HG02884 (cell line): ENCODE measurements around the gene PRR19.

ENCODE experiments used
- ATAC-seq: cut with Tn5 transposase; IDR thresholded peaks from one replicate; pipeline ENCODE4 v1.9.1; 2021; ENCODE audit warnings: mild to moderate bottlenecking, moderate library complexity; ENCODE audit not compliant: unreplicated experiment

PRR19 gene

GRCh38 chr19:42294471-42295137, 7.3 kb upstream of the PRR19 start:
- ATAC-seq: no peak

- ATAC-seq: no peak
Measured at GRCh38 chr19:42295342-42295741, 6.6 kb upstream of the PRR19 start.

DNA sequence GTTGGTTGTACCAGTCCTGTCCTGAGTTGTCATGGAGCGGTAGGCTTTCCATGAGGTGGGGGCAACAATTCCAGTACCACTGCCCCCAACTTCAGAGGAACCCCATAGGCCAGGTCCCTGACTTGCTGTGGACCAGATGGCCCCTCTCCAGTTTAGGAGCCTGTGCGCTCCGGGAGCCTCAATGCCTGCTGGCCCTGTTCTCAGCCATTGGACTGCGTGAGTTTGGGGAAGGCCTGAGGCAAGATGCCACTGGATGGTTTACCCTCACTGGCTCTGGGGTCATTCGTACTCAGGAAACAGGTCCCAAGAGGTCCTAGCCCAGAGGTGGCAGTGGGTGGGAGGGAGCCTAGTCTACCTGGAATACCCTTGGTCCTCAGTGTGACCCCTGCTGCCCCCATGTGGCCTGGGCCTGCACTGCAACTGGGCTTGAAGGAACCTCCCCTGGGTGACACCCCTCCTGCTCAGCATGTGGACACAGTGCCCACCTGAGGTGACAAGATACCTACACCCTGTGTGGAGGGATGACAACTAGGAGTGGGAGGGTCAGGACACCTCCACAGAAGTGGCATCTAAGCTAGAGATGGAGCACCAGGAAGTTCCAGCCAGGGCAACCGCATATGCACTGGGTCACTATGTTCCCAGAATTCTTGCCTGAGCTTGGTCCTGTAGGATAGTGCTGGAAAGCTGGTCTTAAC, 6.0 kb upstream of the PRR19 start:
- no peak for ATAC-seq

- ATAC-seq: no peak
Measured at GRCh38 chr19:42297039-42297438, 4.9 kb upstream of the PRR19 start.

GRCh38 chr19:42303101-42303464, 1.2 kb downstream of the PRR19 start:
- no peak for ATAC-seq

GRCh38 chr19:42303876-42304275, 1.9 kb downstream of the PRR19 start:
- ATAC-seq: no peak

DNA sequence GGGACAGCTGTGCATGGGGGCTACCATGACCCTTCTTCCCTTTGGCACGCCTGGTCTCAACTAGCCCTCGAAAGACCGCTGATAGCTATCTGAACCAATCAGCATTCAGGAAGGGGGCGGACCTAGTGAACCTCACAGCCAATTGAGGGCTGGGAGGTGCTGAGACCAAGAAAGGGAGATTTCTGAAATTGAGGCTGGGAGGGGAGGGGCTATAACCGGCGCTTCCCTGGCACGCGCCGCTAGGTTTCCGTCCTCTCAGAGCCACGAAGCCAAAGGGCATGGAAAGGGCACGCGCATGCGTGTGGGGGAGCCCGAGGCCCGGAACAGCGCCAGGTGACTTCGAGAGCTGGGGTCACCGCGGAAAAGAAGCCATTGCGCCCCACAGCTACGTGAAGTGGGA, 4.7 kb downstream of the PRR19 start:
- ATAC-seq: no peak

DNA sequence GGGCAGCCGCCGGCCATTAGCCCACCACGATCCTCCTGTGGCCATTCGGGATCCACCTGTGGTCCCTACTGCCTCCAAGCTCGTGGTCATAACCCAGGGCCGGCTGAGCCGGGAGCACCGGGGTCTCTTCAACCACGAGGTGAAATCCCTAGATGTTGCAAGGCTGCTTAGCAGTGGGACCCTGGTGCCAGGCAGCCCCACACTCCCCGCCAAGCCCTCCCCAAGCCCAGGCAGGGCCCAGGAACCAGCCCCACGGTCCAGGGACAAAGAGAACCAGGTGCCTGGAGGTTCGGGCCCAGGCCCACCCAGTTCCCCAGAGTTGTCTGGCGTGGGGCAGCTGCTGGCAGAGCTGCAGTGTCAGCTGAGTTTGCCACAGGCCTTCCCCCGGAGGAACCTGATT, 7.8 kb downstream of the PRR19 start:
- no peak for ATAC-seq

DNA sequence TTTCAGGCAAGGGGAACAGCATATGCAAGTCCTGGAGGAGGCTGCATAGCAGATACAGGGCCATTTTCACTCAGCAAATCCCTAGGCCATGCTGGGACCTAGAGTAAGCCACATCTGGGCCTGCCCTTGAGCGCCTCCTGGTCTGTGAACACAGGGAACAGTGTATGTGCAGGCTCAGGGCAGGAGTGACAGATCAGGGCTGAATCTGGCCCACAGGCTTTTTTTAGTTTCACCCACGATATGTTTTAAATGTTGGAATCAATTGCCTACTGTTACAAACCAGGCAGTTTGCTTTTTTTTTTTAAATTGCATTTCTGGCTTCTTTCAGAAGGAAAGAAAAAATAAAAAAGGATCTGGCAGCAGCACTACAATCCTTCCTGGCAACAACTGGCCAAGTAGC, 9.7 kb downstream of the PRR19 start:
- no peak for ATAC-seq

- ATAC-seq: no peak
Measured at GRCh38 chr19:42312370-42312769, 10.4 kb downstream of the PRR19 start.

GRCh38 chr19:42313096-42313839, 11.3 kb downstream of the PRR19 start, which contains the start of gene TMEM145:
TMEM145 (plus strand) TSS chr19:42313309; CDS start chr19:42313377, 68 bp downstream.
- no peak for ATAC-seq

DNA sequence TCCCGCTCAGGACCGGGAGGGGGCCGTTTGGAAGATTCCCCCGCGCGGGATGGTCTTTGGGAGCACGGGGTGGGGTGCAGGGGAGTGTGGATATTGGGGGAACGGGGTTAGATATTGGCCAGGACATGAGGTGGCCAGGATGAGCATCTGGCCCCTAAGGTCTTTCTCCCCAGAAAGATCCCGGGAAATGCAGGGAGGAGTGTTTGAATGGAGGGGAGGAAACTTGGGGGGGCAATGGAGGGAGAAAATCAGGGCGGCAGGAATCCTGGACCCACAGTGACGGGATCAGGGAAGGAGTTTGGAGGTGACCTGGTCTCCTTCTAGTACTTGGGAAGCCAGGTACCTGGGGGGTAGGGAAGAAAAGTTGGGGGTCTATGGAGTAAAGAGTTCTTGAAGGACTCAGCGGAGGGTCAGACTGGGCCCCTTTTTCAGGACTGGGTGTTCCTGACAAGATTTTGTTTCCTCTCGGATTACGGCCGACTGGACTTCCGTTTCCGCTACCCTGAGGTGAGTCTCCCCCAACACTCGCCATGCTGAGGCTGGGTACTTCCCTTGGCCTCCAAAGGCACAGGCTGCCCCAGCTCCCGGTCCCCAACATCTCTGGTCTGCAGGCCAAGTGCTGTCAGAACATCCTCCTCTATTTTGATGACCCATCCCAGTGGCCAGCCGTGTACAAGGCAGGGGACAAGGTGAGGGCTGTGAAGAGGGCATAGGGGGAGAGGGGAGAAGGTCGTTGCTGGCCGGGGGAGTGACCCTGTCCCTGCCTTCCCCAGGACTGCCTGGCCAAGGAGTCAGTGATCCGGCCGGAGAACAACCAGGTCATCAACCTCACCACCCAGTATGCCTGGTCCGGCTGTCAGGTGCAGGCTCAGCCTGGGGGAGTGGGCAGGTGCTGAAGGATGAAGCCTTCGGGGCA, 12.2 kb downstream of the PRR19 start:
- no peak for ATAC-seq

DNA sequence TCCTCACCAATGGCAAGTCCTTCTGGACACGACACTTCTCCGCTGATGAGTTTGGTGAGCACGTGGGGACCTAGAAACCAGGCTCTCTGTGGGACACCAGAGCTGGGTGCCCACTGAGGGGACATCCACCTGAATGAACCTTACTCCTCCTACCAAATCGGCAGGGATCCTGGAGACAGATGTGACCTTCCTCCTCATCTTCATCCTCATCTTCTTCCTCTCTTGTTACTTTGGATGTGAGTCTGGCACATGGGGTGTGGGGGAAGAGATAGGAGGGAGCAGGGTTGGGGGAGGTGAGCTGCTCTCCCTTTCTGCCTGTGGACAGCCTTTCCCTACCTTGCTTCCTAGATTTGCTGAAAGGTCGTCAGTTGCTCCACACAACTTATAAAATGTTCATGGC, 13.1 kb downstream of the PRR19 start:
- no peak for ATAC-seq

- ATAC-seq: no peak
Measured at GRCh38 chr19:42316223-42317211, 14.6 kb downstream of the PRR19 start.

- ATAC-seq: no peak
Measured at GRCh38 chr19:42317535-42317934, 15.6 kb downstream of the PRR19 start.

GRCh38 chr19:42322305-42322704, 20.4 kb downstream of the PRR19 start:
- no peak for ATAC-seq

DNA sequence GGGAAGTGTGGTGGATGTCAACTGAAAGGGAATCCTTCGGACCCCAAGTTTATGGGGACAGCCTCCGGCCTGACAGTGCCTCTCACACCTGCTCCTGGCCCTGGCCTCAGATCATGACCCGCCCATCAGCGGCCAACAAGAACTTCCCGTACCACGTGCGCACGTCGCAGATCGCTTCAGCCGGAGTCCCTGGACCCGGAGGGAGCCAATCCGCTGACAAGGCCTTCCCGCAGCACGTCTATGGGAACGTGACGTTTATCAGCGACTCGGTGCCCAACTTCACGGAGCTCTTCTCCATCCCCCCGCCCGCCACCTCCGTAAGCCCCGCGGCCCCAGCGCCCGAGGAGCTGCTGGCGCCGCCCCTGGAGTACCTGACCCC, 21.5 kb downstream of the PRR19 start:
- no peak for ATAC-seq

DNA sequence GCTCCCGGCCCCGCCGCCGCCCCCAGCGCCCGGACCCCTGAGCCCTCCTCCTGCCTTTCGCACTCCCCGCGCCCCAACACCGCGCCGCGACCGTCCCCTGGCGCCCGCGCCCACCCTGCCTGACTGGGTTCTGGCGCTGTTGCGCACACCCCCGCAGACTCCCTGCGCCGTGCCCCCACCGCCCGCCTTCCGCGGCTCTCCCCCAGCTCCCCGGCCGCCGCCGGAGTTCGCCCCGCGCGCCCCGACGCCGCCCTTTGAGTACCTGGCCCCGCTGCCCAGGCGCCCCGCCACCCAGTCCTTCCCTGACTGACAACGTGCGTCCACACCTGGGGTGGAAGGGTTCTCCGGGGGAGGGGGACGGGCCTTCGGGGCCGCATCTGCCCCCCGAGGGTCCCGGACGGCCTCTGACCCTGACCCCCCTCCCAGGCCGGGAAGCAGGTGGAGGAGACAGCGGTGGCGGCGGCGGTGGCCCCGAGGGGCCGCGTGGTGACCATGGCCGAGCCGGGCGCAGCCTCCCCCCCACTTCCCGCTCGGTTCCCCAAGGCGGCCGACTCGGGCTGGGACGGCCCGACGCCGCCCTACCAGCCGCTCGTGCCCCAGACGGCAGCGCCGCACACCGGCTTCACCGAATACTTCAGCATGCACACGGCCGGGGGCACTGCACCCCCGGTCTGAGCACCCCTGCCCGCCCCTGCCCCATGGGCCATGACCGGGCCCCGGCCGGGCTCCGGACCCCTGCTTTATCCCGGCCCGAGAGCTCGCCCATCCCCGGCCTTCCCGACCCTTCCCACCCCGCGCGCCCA, 22.1 kb downstream of the PRR19 start:
- no peak for ATAC-seq
